Stomach (tissue), 4 donors: Measurements from ENCODE around the gene EML6.

ENCODE experiments used
- EP300 ChIP-seq: sonication (generic); formaldehyde crosslinking; IDR thresholded peaks from one replicate; pipeline ENCODE4 v1.6.1; 2017; ENCODE audit warnings: antibody characterized with exemption
- POLR2A ChIP-seq, 4 donors: fragments of 450-650 bp; IDR thresholded peaks; one replicate each; pipeline ENCODE4 v1.6.1; 2016; ENCODE audit warnings: antibody characterized with exemption in 4 of 4, control low read depth in 2 of 4, mild to moderate bottlenecking in 1 of 4, moderate library complexity in 1 of 4
- POLR2AphosphoS5 ChIP-seq, 3 donors: sonication (generic); formaldehyde crosslinking; IDR thresholded peaks; one replicate each; pipeline ENCODE4 v1.6.1; 2016; ENCODE audit warnings: antibody characterized with exemption in 3 of 3
- TF ChIP-seq, protein P1 (sequence below), 7 experiments: fragments of 450-650 bp in 4 of 7; fragments of 200-600 bp in 3 of 7; sonication (generic) in 3 of 7; IDR thresholded peaks; one replicate each; pipeline ENCODE4 v1.5.1; 2016 to 2019; ENCODE audit warnings: antibody characterized with exemption in 7 of 7, control low read depth in 2 of 7, mild to moderate bottlenecking in 1 of 7

DNA sequence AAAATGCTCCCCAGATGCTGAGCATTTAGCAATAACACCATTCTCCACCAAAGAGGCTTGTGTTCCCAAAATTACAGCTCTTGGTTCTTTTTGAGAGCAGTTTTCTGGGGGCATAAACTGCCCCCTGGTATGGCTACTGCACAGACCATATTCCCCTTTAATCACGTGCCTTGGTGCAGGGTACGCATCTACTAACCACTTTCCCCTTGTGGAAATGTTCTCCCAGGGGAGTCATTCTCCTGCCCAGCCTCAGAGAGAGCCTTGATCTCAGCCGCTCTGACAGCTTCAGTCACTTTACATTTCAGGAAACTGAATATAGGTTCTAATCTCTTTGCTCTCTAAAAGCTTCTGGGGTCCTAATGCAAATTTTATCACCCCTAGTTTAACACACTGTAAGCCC is 44.7 kb upstream of the EML6 start:
- TF ChIP-seq, protein P1, sequence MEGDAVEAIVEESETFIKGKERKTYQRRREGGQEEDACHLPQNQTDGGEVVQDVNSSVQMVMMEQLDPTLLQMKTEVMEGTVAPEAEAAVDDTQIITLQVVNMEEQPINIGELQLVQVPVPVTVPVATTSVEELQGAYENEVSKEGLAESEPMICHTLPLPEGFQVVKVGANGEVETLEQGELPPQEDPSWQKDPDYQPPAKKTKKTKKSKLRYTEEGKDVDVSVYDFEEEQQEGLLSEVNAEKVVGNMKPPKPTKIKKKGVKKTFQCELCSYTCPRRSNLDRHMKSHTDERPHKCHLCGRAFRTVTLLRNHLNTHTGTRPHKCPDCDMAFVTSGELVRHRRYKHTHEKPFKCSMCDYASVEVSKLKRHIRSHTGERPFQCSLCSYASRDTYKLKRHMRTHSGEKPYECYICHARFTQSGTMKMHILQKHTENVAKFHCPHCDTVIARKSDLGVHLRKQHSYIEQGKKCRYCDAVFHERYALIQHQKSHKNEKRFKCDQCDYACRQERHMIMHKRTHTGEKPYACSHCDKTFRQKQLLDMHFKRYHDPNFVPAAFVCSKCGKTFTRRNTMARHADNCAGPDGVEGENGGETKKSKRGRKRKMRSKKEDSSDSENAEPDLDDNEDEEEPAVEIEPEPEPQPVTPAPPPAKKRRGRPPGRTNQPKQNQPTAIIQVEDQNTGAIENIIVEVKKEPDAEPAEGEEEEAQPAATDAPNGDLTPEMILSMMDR (IDR thresholded peaks at IDR 0.05) = no peak
- TF ChIP-seq POLR2A (IDR thresholded peaks at IDR 0.05) (no peak), EP300 (no peak), POLR2AphosphoS5 (IDR thresholded peaks at IDR 0.05) (no peak)
